ENCODE data around the gene ATP6V0A4.

The ATP6V0A4 gene

DNA sequence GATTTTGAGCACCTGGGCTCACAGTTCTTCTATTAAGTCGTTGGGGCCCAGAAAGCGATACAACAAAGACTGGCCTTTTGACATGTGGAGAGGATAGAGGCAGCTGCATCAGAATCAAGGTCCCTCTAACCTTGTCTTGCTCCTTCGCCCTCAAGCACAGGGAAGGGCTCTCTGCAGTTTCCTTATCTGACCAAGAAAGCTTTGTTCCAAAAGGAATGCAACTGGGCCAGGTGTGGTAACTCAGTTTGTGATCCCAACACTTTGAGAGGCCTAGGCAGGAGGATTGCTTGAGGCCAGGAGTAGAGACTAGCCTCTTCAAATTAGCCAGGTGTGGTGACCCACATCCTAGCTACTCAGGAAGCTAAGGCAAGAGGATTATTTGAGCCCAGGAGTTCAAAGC lies 129.1 kb downstream of the ATP6V0A4 start:
- Mint-ChIP-seq H3K9me3 (peaks cover 47% of the 10 kb centered on the region), H3K36me3 (ENCODE audit: low read depth) (peaks cover 10% of the 10 kb centered on the region), H3K4me1 (peaks cover 42% of the 10 kb centered on the region), H3K27ac (peak overlapping the region; percentile 32), H3K27me3 (ENCODE audit: low read depth, poor library complexity) (peaks cover 14% of the 10 kb centered on the region), H3K4me3 (no peak overlapping the region)
- TF ChIP-seq, protein P1, sequence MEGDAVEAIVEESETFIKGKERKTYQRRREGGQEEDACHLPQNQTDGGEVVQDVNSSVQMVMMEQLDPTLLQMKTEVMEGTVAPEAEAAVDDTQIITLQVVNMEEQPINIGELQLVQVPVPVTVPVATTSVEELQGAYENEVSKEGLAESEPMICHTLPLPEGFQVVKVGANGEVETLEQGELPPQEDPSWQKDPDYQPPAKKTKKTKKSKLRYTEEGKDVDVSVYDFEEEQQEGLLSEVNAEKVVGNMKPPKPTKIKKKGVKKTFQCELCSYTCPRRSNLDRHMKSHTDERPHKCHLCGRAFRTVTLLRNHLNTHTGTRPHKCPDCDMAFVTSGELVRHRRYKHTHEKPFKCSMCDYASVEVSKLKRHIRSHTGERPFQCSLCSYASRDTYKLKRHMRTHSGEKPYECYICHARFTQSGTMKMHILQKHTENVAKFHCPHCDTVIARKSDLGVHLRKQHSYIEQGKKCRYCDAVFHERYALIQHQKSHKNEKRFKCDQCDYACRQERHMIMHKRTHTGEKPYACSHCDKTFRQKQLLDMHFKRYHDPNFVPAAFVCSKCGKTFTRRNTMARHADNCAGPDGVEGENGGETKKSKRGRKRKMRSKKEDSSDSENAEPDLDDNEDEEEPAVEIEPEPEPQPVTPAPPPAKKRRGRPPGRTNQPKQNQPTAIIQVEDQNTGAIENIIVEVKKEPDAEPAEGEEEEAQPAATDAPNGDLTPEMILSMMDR (IDR thresholded peaks at IDR 0.05): no peak
- no peak for DNase-seq

DNA sequence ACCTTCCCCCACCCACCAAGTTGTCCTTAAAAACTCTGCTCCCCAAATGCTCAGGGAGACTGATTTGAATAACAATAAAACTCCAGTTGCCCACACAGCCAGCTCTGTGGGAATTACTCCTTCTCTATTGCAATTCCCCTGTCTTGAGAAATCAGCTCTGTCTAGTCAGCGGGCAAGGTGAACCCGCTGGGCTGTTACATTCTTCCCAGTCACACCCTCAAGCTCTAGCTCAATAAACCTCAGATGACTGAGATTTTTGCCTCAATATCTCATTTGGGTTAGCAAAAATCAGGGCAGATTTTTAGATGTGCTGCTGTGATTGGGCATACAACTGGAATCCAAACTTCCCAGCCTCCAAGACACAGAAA lies 129.8 kb downstream of the ATP6V0A4 start:
- H3K27me3 Mint-ChIP-seq (ENCODE audit: low read depth, poor library complexity): peaks cover 16% of the 10 kb centered on the region
- no peak overlapping the region for H3K4me3 Mint-ChIP-seq
- no peak for DNase-seq
- peaks cover 49% of the 10 kb centered on the region for H3K4me1 Mint-ChIP-seq
- TF ChIP-seq, protein P1 (IDR thresholded peaks at IDR 0.05): no peak
- peaks cover 51% of the 10 kb centered on the region for H3K9me3 Mint-ChIP-seq
- H3K36me3 Mint-ChIP-seq (ENCODE audit: low read depth): peaks cover 10% of the 10 kb centered on the region
- peak overlapping the region; percentile 54 for H3K27ac Mint-ChIP-seq

DNA sequence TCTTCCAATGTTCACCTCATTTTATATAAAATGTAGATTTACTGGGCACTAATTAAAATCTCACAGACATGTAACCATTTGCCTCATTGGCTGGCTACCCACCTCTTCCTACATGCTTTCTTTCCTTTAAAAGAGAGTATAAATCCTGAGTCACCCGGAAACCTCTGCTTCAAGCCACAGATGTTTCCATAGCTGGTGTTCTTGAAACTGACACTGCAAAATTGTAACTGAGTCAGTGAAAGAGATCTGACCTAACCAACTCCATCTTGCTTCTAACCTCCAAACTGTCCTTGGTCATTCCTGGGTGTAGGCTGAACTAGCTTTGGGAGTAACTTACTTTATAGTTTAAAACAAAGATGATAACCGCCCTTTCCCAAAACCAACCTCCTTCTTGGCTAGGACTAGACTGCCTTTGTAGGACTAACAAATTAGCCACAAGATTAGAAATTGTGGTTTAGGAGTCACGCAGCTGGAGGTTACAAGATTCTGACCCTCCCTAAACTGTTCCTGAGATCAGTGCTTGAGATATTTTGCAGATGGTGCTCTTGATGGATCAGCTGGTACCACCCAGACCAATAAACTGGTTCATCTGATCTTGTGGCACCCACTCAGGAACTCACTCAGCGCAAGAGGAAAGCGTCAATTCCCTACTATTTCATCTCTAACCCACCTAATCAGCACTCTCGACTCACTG lies 130.3 kb downstream of the ATP6V0A4 start:
- TF ChIP-seq, protein P1 (IDR thresholded peaks at IDR 0.05): no peak
- H3K27me3 Mint-ChIP-seq (ENCODE audit: low read depth, poor library complexity): peaks cover 12% of the 10 kb centered on the region
- H3K9me3 Mint-ChIP-seq: peaks cover 51% of the 10 kb centered on the region
- peaks cover 10% of the 10 kb centered on the region for H3K36me3 Mint-ChIP-seq (ENCODE audit: low read depth)
- peaks cover 55% of the 10 kb centered on the region for H3K4me1 Mint-ChIP-seq
- no peak for DNase-seq
- H3K27ac Mint-ChIP-seq: peak overlapping the region; percentile 54
- no peak overlapping the region for H3K4me3 Mint-ChIP-seq

DNA sequence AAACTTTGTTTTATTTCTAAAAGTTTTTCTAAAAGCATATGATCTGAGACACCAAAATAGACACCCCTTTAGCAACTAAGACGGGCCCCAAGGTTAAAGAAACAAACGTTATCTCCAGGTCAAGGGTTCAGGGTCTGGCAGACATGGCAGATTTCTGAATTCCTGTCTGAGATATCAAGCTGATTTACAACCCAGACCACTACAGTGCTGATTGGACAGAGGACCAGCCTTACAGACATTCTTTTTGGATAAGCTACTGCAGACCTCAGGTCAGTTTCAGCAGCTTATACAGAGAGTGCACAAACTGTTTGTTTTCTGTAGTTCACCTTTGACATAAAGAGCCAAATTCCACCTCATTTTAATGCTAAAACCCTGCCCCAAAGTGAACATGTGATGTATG lies 131.6 kb downstream of the ATP6V0A4 start:
- peaks cover 51% of the 10 kb centered on the region for H3K9me3 Mint-ChIP-seq

DNA sequence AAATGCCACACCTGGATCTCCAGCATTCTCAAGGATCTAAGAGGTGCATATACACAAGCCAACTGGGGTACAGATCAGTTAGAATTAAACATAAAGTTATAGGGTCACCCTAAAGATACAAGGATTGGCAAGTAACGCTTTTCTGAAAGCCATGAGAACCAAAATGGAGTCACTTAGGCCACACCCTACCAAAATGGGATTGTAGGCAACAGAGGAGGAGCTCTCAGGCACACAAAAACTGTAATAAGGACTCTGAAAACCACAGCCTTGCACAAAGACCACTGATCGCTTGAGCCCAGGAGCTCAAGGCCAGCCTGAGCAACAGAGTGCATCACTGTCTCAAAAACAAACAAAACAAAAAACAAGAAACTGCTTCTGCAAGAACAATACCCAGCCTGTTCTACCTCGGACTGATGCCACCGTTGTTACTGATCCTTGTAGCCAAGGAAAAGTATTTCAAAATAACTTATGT lies 132.3 kb downstream of the ATP6V0A4 start:
- no peak for DNase-seq
- Mint-ChIP-seq H3K4me1 (peaks cover 74% of the 10 kb centered on the region), H3K9me3 (peaks cover 50% of the 10 kb centered on the region), H3K36me3 (ENCODE audit: low read depth) (peaks cover 10% of the 10 kb centered on the region), H3K4me3 (no peak overlapping the region), H3K27ac (peak overlapping the region; percentile 93), H3K27me3 (ENCODE audit: low read depth, poor library complexity) (peaks cover 9% of the 10 kb centered on the region)
- TF ChIP-seq, protein P1 (IDR thresholded peaks at IDR 0.05): no peak

More for the DNA sequence above, 131.6 kb downstream of the ATP6V0A4 start:
- Mint-ChIP-seq H3K4me1 (peaks cover 68% of the 10 kb centered on the region), H3K27me3 (ENCODE audit: low read depth, poor library complexity) (peaks cover 9% of the 10 kb centered on the region), H3K4me3 (peak overlapping the region; percentile 57), H3K36me3 (ENCODE audit: low read depth) (peaks cover 10% of the 10 kb centered on the region), H3K27ac (peak overlapping the region; percentile 93)
- DNase-seq: no peak
- TF ChIP-seq, protein P1 (IDR thresholded peaks at IDR 0.05): no peak

DNA sequence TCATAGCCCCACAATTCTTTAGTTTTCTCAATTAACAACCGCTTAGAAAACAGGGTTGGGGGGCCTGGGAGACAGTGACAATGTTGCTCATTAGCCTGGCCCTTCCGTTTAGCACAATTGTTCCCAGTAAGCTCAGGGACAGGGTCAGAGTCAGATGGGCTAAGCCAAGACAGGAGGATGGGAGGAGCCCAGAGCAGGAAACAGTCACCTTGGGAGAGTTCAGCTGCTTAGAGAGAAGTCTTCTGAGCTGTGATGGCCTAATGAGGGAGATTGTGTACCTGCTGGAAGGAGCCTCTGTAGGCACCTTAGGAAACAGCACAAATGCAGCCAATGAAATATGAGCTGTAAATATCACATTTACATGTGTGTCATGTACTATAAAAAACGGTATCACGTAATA lies 132.7 kb downstream of the ATP6V0A4 start:
- Mint-ChIP-seq H3K4me3 (peak overlapping the region; percentile 75), H3K27ac (peak overlapping the region; percentile 93)

More for the DNA sequence above, 132.7 kb downstream of the ATP6V0A4 start:
- Mint-ChIP-seq H3K27me3 (ENCODE audit: low read depth, poor library complexity) (peaks cover 9% of the 10 kb centered on the region), H3K4me1 (peaks cover 79% of the 10 kb centered on the region), H3K9me3 (peaks cover 46% of the 10 kb centered on the region), H3K36me3 (ENCODE audit: low read depth) (peaks cover 10% of the 10 kb centered on the region)
- TF ChIP-seq, protein P1 (IDR thresholded peaks at IDR 0.05): no peak
- DNase-seq: no peak

Data from nephron progenitor cell (in vitro differentiated cells).